Activated naive CD8-positive, alpha-beta T cell (primary cell): ENCODE data around the gene RRAGC.
"Not testable (repeated sequence)": the region's sequence is repeated elsewhere in the genome, so short reads cannot be mapped to it uniquely, and the experiment has no call there.

ENCODE experiments used
- H3K27ac Mint-ChIP-seq: one replicate; pipeline ENCODE4 v1.8.0; 2021; ENCODE audit warnings: mixed read lengths
- H3K27me3 Mint-ChIP-seq: one replicate; pipeline ENCODE4 v1.8.0; 2021; ENCODE audit warnings: mixed read lengths
- H3K36me3 Mint-ChIP-seq: one replicate; pipeline ENCODE4 v1.8.0; 2021; ENCODE audit warnings: mixed read lengths
- H3K4me1 Mint-ChIP-seq: one replicate; pipeline ENCODE4 v1.8.0; 2021; ENCODE audit warnings: low read depth, mixed read lengths
- H3K4me3 Mint-ChIP-seq: one replicate; pipeline ENCODE4 v1.8.0; 2021; ENCODE audit warnings: mild to moderate bottlenecking, mixed read lengths
- H3K9me3 Mint-ChIP-seq: one replicate; pipeline ENCODE4 v1.8.0; 2021; ENCODE audit warnings: low read depth, mixed read lengths

The RRAGC gene

GRCh38 chr1:38873027-38873969 is 13.7 kb upstream of the RRAGC start, which contains the start of gene MYCBP:
Gene MYCBP, minus strand, starts transcription at chr1:38873348. Its CDS starts 43 bp downstream, at chr1:38873305.
- Mint-ChIP-seq H3K4me3 (peak within 1 kb of the TSS; percentile 94), H3K9me3 (no peaks in the 10 kb centered on the region), H3K36me3 (no peaks in the 10 kb centered on the region), H3K27me3 (no peaks in the 10 kb centered on the region), H3K27ac (peak within 1 kb of the TSS; percentile 85), H3K4me1 (peaks cover 28% of the 10 kb centered on the region)

- peaks cover 2% of the 10 kb centered on the region for H3K36me3 Mint-ChIP-seq
- no peaks in the 10 kb centered on the region for H3K27me3 Mint-ChIP-seq
- peak overlapping the region; percentile 94 for H3K4me3 Mint-ChIP-seq
- H3K9me3 Mint-ChIP-seq: no peaks in the 10 kb centered on the region
- H3K4me1 Mint-ChIP-seq: peaks cover 31% of the 10 kb centered on the region
- H3K27ac Mint-ChIP-seq: peak overlapping the region; percentile 85
Observed at GRCh38 chr1:38872401-38873026, 12.9 kb upstream of the RRAGC start.

- H3K4me3 Mint-ChIP-seq: peak overlapping the region; percentile 94
- H3K36me3 Mint-ChIP-seq: peaks cover 2% of the 10 kb centered on the region
Observed at GRCh38 chr1:38870996-38871395, 11.4 kb upstream of the RRAGC start.

GRCh38 chr1:38867208-38867607 is 7.6 kb upstream of the RRAGC start:
- Mint-ChIP-seq H3K27me3 (no peaks in the 10 kb centered on the region), H3K4me3 (no peak overlapping the region), H3K27ac (no peak overlapping the region)

More at GRCh38 chr1:38870996-38871395, 11.4 kb upstream of the RRAGC start:
- Mint-ChIP-seq H3K9me3 (no peaks in the 10 kb centered on the region), H3K27ac (no peak overlapping the region), H3K27me3 (no peaks in the 10 kb centered on the region), H3K4me1 (peaks cover 31% of the 10 kb centered on the region)

GRCh38 chr1:38865112-38865715 is 5.6 kb upstream of the RRAGC start:
- H3K27me3 Mint-ChIP-seq: no peaks in the 10 kb centered on the region
- H3K4me3 Mint-ChIP-seq: no peak overlapping the region
- H3K27ac Mint-ChIP-seq: no peak overlapping the region
- no peaks in the 10 kb centered on the region for H3K9me3 Mint-ChIP-seq
- peaks cover 4% of the 10 kb centered on the region for H3K36me3 Mint-ChIP-seq
- H3K4me1 Mint-ChIP-seq: peaks cover 44% of the 10 kb centered on the region

More at GRCh38 chr1:38867208-38867607, 7.6 kb upstream of the RRAGC start:
- Mint-ChIP-seq H3K4me1 (peaks cover 40% of the 10 kb centered on the region), H3K9me3 (no peaks in the 10 kb centered on the region), H3K36me3 (peaks cover 4% of the 10 kb centered on the region)

GRCh38 chr1:38860454-38860795 is 853 bp upstream of the RRAGC start:
- Mint-ChIP-seq H3K4me1 (peaks cover 66% of the 10 kb centered on the region), H3K27ac (peak overlapping the region; percentile 81), H3K27me3 (no peaks in the 10 kb centered on the region), H3K9me3 (no peaks in the 10 kb centered on the region), H3K4me3 (peak overlapping the region; percentile 97), H3K36me3 (peaks cover 4% of the 10 kb centered on the region)

GRCh38 chr1:38858833-38859560 is 575 bp downstream of the RRAGC start:
- H3K27me3 Mint-ChIP-seq: no peaks in the 10 kb centered on the region
- H3K27ac Mint-ChIP-seq: peak overlapping the region; percentile 72
- no peaks in the 10 kb centered on the region for H3K9me3 Mint-ChIP-seq
- H3K36me3 Mint-ChIP-seq: peaks cover 8% of the 10 kb centered on the region
- peak overlapping the region; percentile 97 for H3K4me3 Mint-ChIP-seq
- peaks cover 65% of the 10 kb centered on the region for H3K4me1 Mint-ChIP-seq

GRCh38 chr1:38852780-38853179 is 6.8 kb downstream of the RRAGC start:
- Mint-ChIP-seq H3K27ac (no peak overlapping the region), H3K4me1 (peaks cover 29% of the 10 kb centered on the region)

GRCh38 chr1:38848071-38848470 is 11.5 kb downstream of the RRAGC start:
- no peaks in the 10 kb centered on the region for H3K27me3 Mint-ChIP-seq
- no peak overlapping the region for H3K27ac Mint-ChIP-seq
- no peaks in the 10 kb centered on the region for H3K9me3 Mint-ChIP-seq
- H3K4me3 Mint-ChIP-seq: no peak overlapping the region
- H3K36me3 Mint-ChIP-seq: peaks cover 28% of the 10 kb centered on the region
- peaks cover 11% of the 10 kb centered on the region for H3K4me1 Mint-ChIP-seq

More at GRCh38 chr1:38852780-38853179, 6.8 kb downstream of the RRAGC start:
- Mint-ChIP-seq H3K4me3 (no peak overlapping the region), H3K36me3 (peaks cover 18% of the 10 kb centered on the region), H3K27me3 (no peaks in the 10 kb centered on the region), H3K9me3 (no peaks in the 10 kb centered on the region)

GRCh38 chr1:38846210-38846609 is 13.4 kb downstream of the RRAGC start:
- H3K4me3 Mint-ChIP-seq: no peak overlapping the region
- no peak overlapping the region for H3K27ac Mint-ChIP-seq
- H3K27me3 Mint-ChIP-seq: no peaks in the 10 kb centered on the region
- H3K9me3 Mint-ChIP-seq: no peaks in the 10 kb centered on the region
- peaks cover 19% of the 10 kb centered on the region for H3K36me3 Mint-ChIP-seq
- peaks cover 7% of the 10 kb centered on the region for H3K4me1 Mint-ChIP-seq

GRCh38 chr1:38845088-38845487 is 14.5 kb downstream of the RRAGC start:
- not testable (repeated sequence) for H3K27me3 Mint-ChIP-seq, H3K4me1 Mint-ChIP-seq, H3K4me3 Mint-ChIP-seq, H3K27ac Mint-ChIP-seq, H3K9me3 Mint-ChIP-seq
- H3K36me3 Mint-ChIP-seq: peaks cover 17% of the 10 kb centered on the region

- Mint-ChIP-seq H3K27ac (peak overlapping the region; percentile 2), H3K9me3 (no peaks in the 10 kb centered on the region)
Observed at GRCh38 chr1:38840281-38840680, 19.3 kb downstream of the RRAGC start.

GRCh38 chr1:38839363-38839762 is 20.2 kb downstream of the RRAGC start:
- Mint-ChIP-seq H3K9me3 (no peaks in the 10 kb centered on the region), H3K27ac (no peak overlapping the region), H3K4me1 (peaks cover 4% of the 10 kb centered on the region), H3K36me3 (peaks cover 5% of the 10 kb centered on the region), H3K27me3 (no peaks in the 10 kb centered on the region), H3K4me3 (no peak overlapping the region)

More at GRCh38 chr1:38840281-38840680, 19.3 kb downstream of the RRAGC start:
- H3K27me3 Mint-ChIP-seq: no peaks in the 10 kb centered on the region
- H3K4me1 Mint-ChIP-seq: peaks cover 4% of the 10 kb centered on the region
- peaks cover 12% of the 10 kb centered on the region for H3K36me3 Mint-ChIP-seq
- no peak overlapping the region for H3K4me3 Mint-ChIP-seq

GRCh38 chr1:38836316-38836715 is 23.3 kb downstream of the RRAGC start:
- not testable (repeated sequence) for H3K4me1 Mint-ChIP-seq, H3K4me3 Mint-ChIP-seq, H3K27ac Mint-ChIP-seq, H3K36me3 Mint-ChIP-seq, H3K27me3 Mint-ChIP-seq, H3K9me3 Mint-ChIP-seq
